K562 (cell line): ENCODE measurements around the gene ZNF346. TPM values are rescaled to one million over a fixed set of nuclear protein-coding genes. Genes with fewer than 3 reads are reported as not detected.

Experiments used
- ATF7 ChIP-seq: fragments of 450-650 bp; IDR thresholded peaks from 2 replicates; pipeline ENCODE4 v1.7.1; 2014; ENCODE audit warnings: mild to moderate bottlenecking, moderate library complexity
- CBX5 ChIP-seq: IDR thresholded peaks from 2 replicates; pipeline ENCODE4 v1.6.1; 2014; ENCODE audit warnings: low read depth, borderline replicate concordance
- CREB1 ChIP-seq, 2 experiments: sonication (generic) in 1 of 2; formaldehyde crosslinking in 1 of 2; IDR thresholded peaks; 2 replicates each; pipeline versions ENCODE4 v1.6.1 to v1.8.0; 2012 to 2022; ENCODE audit warnings: inconsistent platforms in 1 of 2, mild to moderate bottlenecking in 1 of 2, missing genetic modification reagents in 1 of 2, moderate library complexity in 1 of 2
- E2F3 ChIP-seq: fragments of 250-450 bp; sonication (Bioruptor Pico); IDR thresholded peaks from 2 replicates; pipeline ENCODE4 v1.4.0; 2020; ENCODE audit warnings: mild to moderate bottlenecking
- ETS2 ChIP-seq: IDR thresholded peaks from 2 replicates; pipeline ENCODE4 v1.6.1; 2016; ENCODE audit warnings: borderline replicate concordance, missing genetic modification characterization, mild to moderate bottlenecking, moderate library complexity, missing compliant biosample characterization; ENCODE audit not compliant: poor library complexity, severe bottlenecking
- GABPA ChIP-seq: fragments of 200-800 bp; sonication (Bioruptor generic); conservative IDR thresholded peaks from 2 replicates; pipeline ENCODE4 v1.6.1; 2016; ENCODE audit warnings: low read depth, missing genetic modification characterization, missing compliant biosample characterization
- GATAD2A ChIP-seq: fragments of 450-650 bp; IDR thresholded peaks from 2 replicates; pipeline ENCODE4 v1.6.1; 2017
- HMG20B ChIP-seq: fragments of 250-450 bp; sonication (Bioruptor Pico); IDR thresholded peaks from 2 replicates; pipeline ENCODE4 v1.5.0; 2021; ENCODE audit warnings: mild to moderate bottlenecking
- HNRNPUL1 ChIP-seq: fragments of 200-400 bp; formaldehyde crosslinking; IDR thresholded peaks from 2 replicates; pipeline ENCODE4 v1.6.1; 2017; ENCODE audit warnings: low read length
- HOXB6 ChIP-seq: fragments of 250-450 bp; sonication (Bioruptor Pico); IDR thresholded peaks from 2 replicates; pipeline ENCODE4 v1.5.1; 2022; ENCODE audit warnings: mild to moderate bottlenecking, borderline replicate concordance
- KDM4B ChIP-seq, 2 experiments: fragments of 450-650 bp in 1 of 2; sonication (generic) in 1 of 2; IDR thresholded peaks; 2 replicates each; pipeline ENCODE4 v1.6.1; 2016 to 2017; ENCODE audit warnings: borderline replicate concordance in 2 of 2, antibody characterized with exemption in 1 of 2, low read depth in 1 of 2, mild to moderate bottlenecking in 1 of 2
- LARP7 ChIP-seq: fragments of 450-650 bp; IDR thresholded peaks from 2 replicates; pipeline ENCODE4 v1.6.1; 2016
- SMAD1 ChIP-seq: fragments of 150-350 bp; IDR thresholded peaks from 2 replicates; pipeline ENCODE4 v1.6.1; 2014; ENCODE audit warnings: low read length, low read depth; ENCODE audit not compliant: partially characterized antibody
- SMARCB1 ChIP-seq: IDR thresholded peaks from 2 replicates; pipeline ENCODE4 v1.6.1; 2011; ENCODE audit warnings: improper control_type of control experiment, low read depth; ENCODE audit not compliant: insufficient read length
- STAT5A ChIP-seq: IDR thresholded peaks from 2 replicates; pipeline ENCODE4 v1.6.1; 2012; ENCODE audit warnings: low read length, inconsistent platforms, borderline replicate concordance
- TRIM24 ChIP-seq, 2 experiments: fragments of 450-650 bp; IDR thresholded peaks; 2 replicates each; pipeline ENCODE4 v1.6.1; 2016
- ZC3H11A ChIP-seq: IDR thresholded peaks from 2 replicates; pipeline ENCODE4 v1.6.1; 2012; ENCODE audit warnings: low read depth, low read length, improper control_type of control experiment
- ZNF239 ChIP-seq: fragments of 250-450 bp; sonication (Bioruptor Pico); IDR thresholded peaks from 2 replicates; pipeline ENCODE4 v1.4.0; 2020; ENCODE audit warnings: mild to moderate bottlenecking
- ZNF584 ChIP-seq: fragments of 200-800 bp; sonication (Bioruptor generic); IDR thresholded peaks from 2 replicates; pipeline ENCODE4 v1.6.1; 2016; ENCODE audit warnings: low read depth, mild to moderate bottlenecking, missing genetic modification characterization, missing compliant biosample characterization
- ZNF586 ChIP-seq: fragments of 450-650 bp; formaldehyde crosslinking; conservative IDR thresholded peaks from 2 replicates; pipeline ENCODE4 v1.4.0; 2020; ENCODE audit warnings: mild to moderate bottlenecking, moderate library complexity
- ZNF696 ChIP-seq: fragments of 250-450 bp; sonication (Bioruptor Pico); conservative IDR thresholded peaks from 2 replicates; pipeline ENCODE4 v1.4.0; 2020; ENCODE audit warnings: mild to moderate bottlenecking, moderate library complexity
- polyA plus RNA-seq, 8 experiments: library from polyadenylated mRNA; depleted of rRNA in 4 of 8; stranded (reverse) in 5 of 8; unstranded in 3 of 8; fragments of >200 nt; fragmentation: Nextera tagmentation in 2 of 8; fragmentation: Illumina TruSeq in 1 of 8; extraction: Ambion mirVana in 2 of 8; extraction: Trizol in 1 of 8; gene quantifications; 2 replicates each; pipeline versions ENCODE4 v1.2.1 to v1.2.3, GENCODE V29; 2011 to 2014; ENCODE audit warnings: inconsistent platforms in 1 of 8, missing spikeins in 1 of 8
- total RNA-seq, 7 experiments: library from RNA; depleted of rRNA in 6 of 7; stranded (reverse); fragments of >200 nt in 6 of 7; fragmentation: Illumina TruSeq in 2 of 7; extraction: Trizol in 2 of 7; gene quantifications; 2 replicates each; pipeline versions ENCODE4 v1.2.1 to v1.2.3, GENCODE V29; 2011 to 2021; ENCODE audit warnings: low replicate concordance in 1 of 7
- TF ChIP-seq, protein P1 (sequence below), 2 experiments: IDR thresholded peaks in 1 of 2; conservative IDR thresholded peaks in 1 of 2; 2 replicates each; pipeline ENCODE4 v1.6.1; 2016; ENCODE audit warnings: low read depth in 2 of 2, mild to moderate bottlenecking in 1 of 2, missing compliant biosample characterization in 1 of 2, missing genetic modification characterization in 1 of 2, moderate library complexity in 1 of 2
- TF ChIP-seq, protein P2 (sequence below): fragments of 250-450 bp; sonication (Bioruptor Pico); IDR thresholded peaks from 2 replicates; pipeline ENCODE4 v1.4.0; 2020; ENCODE audit warnings: mild to moderate bottlenecking, moderate library complexity, borderline replicate concordance

Gene ZNF346
- total and polyA plus RNA-seq, 9 of the 15 experiments (the other 6 are each of a cell fraction or from before 2014, with no cell fraction given): 5.0 to 25.1 (median 20.1) TPM

DNA sequence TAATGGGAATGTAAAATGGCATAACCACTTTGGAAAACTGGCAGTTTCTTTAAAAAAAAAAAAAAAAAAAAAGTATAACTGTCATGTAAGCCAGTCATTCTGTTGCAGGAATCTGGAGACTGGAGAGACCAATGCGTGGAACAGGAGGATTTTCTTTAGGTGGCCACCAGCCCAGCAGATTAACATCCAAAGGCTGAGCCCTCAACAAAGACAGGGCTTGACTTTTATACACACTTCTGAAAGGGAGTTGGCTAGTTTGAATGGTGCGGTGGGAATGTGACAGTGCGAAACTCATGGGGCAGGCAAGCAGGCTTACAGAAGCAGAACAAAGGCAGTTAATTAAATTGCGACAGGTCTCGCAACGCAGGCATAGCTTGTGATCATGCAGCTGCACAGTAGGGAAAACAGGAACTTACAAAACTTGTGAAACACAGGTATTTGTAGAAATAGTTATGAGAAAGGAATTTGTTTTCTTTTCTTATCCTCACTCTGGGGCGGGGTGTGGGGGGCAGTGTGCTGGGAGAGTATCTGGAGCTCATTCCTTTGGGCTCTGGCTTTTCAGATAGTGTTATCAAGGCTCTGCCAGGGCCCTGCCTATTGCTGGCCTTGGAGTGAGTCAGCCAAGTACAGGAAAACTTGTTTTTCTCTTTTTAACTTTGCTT lies 27.9 kb upstream of the ZNF346 start (continued):
- TF ChIP-seq, protein P1, sequence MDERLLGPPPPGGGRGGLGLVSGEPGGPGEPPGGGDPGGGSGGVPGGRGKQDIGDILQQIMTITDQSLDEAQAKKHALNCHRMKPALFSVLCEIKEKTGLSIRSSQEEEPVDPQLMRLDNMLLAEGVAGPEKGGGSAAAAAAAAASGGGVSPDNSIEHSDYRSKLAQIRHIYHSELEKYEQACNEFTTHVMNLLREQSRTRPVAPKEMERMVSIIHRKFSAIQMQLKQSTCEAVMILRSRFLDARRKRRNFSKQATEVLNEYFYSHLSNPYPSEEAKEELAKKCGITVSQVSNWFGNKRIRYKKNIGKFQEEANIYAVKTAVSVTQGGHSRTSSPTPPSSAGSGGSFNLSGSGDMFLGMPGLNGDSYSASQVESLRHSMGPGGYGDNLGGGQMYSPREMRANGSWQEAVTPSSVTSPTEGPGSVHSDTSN (CRISPR knock-in tag; IDR thresholded peaks at IDR 0.05; ENCODE audit: low read depth): peak; percentile 26; the same call in 1 of the 2 replicates
- TF ChIP-seq, protein P1 (tag; conservative IDR thresholded peaks at IDR 0.05; ENCODE audit: low read depth): peak; percentile 95
- TF ChIP-seq CBX5 (peak; percentile 96), CREB1 (IDR thresholded peaks at IDR 0.05) (no peak), CREB1 (CRISPR knock-in tag; IDR thresholded peaks at IDR 0.05) (peak; percentile 32; the same call in 1 of the 2 replicates), SMARCB1 (no peak), E2F3 (CRISPR knock-in tag) (no peak), HMG20B (CRISPR knock-in tag) (no peak), ATF7 (peak; percentile 84), KDM4B (IDR thresholded peaks at IDR 0.05; ENCODE audit: borderline replicate concordance in 2 of 2, low read depth in 1 of 2) (no peak), ZC3H11A (no peak), TRIM24 (IDR thresholded peaks at IDR 0.05) (peak; percentile 94 to 97), LARP7 (no peak), ZNF586 (no peak), ZNF696 (CRISPR knock-in tag) (no peak; the same call in 1 of the 2 replicates), HNRNPUL1 (no peak), STAT5A (peak; percentile 79; the same call in 1 of the 2 replicates), GATAD2A (peak; percentile 32; the same call in 1 of the 2 replicates), SMAD1 (no peak), ZNF584 (no peak), HOXB6 (CRISPR knock-in tag) (no peak), GABPA (tag) (peak; percentile 19; the same call in 1 of the 2 replicates), ETS2 (tag) (no peak), ZNF239 (CRISPR knock-in tag) (peak; percentile 63)
- TF ChIP-seq, protein P2, sequence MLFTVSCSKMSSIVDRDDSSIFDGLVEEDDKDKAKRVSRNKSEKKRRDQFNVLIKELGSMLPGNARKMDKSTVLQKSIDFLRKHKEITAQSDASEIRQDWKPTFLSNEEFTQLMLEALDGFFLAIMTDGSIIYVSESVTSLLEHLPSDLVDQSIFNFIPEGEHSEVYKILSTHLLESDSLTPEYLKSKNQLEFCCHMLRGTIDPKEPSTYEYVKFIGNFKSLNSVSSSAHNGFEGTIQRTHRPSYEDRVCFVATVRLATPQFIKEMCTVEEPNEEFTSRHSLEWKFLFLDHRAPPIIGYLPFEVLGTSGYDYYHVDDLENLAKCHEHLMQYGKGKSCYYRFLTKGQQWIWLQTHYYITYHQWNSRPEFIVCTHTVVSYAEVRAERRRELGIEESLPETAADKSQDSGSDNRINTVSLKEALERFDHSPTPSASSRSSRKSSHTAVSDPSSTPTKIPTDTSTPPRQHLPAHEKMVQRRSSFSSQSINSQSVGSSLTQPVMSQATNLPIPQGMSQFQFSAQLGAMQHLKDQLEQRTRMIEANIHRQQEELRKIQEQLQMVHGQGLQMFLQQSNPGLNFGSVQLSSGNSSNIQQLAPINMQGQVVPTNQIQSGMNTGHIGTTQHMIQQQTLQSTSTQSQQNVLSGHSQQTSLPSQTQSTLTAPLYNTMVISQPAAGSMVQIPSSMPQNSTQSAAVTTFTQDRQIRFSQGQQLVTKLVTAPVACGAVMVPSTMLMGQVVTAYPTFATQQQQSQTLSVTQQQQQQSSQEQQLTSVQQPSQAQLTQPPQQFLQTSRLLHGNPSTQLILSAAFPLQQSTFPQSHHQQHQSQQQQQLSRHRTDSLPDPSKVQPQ (CRISPR knock-in tag): peak; percentile 41; the same call in 1 of the 2 replicates
